NCI-H82 (cell line): Measurements from ENCODE around the gene EYS.

Experiments used
- DNase-seq: peaks from one replicate; lab custom pipeline; 2025; lab: John Stamatoyannopoulos, UW

The EYS gene

DNA sequence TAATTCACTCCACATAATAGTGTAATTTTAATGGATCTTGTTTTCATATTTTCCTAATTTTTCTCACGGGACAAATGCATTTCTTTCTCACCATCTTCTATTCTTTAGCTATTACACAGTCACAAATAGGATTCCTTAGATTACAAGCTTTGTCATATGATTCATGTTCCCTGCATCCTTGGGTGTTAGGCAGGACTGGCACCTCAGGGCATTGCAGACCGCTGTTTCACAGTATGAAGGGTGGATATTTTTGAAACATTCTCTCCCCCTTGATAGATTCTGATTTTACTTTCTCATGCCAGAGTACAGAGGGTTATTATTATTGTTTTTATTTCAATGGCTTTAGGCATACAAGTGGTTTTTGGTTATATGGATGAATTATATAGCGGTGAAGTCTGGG, 1469.0 kb downstream of the EYS start:
- DNase-seq: no peak

DNA sequence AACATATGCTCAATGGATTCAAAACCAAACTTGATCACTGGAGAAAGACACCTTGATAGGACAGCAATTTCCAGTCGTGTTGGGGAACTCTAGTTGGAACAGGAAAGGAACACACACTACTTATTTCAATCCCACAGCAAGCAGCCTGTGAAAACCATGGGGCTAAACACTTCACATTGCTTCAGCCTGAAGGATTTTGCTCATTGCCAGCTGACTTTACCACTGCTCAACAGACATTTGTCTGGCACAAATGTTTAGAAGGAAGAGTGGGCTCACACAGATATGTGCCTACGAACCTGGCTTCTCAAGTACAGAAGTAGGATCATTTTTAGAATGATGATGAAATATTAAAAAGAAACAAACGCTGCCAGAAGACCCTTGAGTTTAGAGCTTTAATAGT, 1473.3 kb downstream of the EYS start:
- peak; percentile 27 for DNase-seq

DNA sequence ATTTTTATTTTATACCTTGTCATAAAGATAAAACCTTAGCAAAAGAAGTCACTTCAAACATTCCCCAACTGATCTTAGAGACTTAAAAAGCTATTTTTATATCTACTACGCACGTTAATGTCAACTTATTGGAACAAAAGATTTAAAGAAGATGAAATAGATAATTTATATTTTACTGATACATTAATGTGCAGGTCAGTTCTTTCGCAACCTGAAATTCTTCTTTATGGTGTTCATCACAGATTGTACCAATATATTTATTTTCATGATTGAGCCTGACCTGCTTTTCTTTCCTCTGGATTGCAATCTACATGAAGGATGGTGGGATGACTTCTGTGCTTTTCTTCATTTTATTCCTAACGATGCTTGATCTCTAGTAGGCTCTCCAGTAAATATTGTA, 1475.1 kb downstream of the EYS start:
- no peak for DNase-seq

DNA sequence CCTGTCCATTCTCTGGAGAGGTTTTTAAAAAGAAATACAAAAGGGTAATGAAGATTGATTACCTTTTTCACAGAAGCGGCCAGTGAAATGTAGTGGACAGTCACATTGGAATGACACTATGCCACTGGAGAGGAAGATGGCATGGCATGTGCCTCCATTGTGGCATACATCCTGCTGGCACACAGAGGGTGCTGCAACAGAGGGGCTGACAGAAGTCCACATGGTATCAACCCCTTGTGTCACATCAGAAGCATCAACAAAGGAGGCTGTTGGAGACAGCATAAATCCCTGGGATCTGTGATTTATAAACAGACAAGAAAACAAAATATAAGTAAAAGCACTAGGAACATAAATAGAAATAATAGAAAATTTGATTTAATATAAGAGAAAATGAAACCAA, 1476.5 kb downstream of the EYS start:
- peak; percentile 54 for DNase-seq

DNA sequence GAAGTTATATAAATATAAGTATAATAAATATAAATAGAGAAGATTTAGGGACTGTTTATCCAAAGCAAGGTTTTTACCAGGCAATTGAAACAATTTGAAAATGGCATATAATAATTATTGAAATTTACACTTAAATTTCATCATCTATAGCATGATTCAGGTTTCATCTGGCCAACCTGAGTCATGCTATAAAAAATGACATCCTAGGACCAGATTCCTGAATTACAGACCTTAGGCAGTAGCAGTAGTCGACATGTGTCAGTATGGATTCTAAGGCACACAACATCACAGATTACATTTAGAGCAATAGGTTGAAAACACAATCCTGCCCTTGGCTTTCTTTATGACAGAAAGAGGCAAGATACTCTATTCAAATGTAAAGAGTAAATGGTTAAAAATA, 1479.2 kb downstream of the EYS start:
- peak; percentile 14 for DNase-seq

DNA sequence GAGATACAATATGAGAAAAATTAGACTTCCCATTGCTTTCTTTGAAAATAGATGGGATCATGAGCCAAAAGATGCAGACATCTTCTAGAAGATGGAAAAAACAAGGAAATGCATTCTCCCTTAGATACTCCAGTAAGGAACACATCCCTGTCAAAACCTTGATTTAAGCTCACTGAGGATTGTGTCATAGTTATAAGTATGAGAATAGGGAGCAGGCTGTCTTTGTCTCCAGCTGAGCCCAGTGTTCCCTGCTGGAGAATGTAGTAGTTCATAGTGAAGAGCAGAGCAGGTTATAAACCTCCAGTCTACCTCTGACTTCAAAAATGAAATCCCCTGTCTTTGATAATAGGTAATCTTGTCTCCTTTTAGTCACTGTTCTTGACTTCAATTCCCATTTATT, 1481.5 kb downstream of the EYS start:
- peak; percentile 70 for DNase-seq

DNA sequence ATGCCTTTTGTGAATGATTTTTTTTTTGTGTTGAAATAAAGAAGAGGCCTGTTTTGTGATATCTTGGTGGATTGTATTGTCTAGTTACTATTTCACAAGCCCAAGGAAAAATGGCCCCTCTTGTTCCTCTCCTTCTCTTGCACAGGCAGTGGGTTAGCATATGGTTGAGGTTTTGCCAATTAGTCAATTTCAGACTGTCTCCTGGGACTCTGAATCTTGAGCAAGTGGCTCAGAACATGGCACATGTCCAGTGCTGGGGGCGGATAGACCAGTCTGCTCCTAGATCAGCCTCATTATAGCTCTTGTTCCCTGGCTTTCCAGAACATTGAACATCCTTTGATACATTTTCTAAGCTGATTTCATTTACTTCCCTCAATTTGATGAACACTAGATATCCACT, 1482.2 kb downstream of the EYS start:
- DNase-seq: peak; percentile 85

DNA sequence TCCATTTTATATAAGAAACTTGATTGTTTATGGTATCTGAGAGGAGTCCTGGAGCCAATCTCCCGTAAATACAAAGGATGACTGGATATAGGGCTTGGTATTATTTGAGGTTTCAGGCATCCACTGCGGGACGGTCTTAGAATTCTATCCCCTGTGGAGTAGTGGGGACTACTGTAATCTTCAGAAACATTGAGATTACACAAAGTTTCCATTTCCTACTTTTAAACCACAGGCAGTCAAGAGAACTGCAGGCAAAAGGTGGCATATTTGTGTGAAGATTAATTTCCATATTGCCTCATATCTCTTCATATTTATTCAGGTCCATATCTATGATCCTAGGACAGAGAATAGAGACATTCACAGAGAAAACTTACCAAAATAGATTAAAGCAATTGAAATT, 1485.2 kb downstream of the EYS start:
- DNase-seq: no peak

DNA sequence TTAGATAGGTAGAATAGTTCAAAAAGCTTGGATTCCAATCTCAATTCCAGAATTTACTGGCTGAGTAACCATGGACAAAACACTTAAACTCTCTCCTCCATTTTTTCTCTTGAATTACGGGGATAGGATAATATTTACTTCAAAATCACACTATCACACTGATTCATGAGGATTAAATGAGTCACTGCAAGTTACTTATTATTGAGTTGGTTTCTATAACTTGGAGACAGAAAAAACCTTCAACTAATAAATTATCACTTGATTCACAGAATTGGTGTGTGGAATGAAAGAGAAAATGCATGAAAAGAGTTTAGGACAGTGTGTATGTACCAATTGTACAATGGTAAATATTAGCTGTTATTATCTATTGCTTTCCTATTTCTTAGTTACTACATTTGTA, 1486.2 kb downstream of the EYS start:
- no peak for DNase-seq

DNA sequence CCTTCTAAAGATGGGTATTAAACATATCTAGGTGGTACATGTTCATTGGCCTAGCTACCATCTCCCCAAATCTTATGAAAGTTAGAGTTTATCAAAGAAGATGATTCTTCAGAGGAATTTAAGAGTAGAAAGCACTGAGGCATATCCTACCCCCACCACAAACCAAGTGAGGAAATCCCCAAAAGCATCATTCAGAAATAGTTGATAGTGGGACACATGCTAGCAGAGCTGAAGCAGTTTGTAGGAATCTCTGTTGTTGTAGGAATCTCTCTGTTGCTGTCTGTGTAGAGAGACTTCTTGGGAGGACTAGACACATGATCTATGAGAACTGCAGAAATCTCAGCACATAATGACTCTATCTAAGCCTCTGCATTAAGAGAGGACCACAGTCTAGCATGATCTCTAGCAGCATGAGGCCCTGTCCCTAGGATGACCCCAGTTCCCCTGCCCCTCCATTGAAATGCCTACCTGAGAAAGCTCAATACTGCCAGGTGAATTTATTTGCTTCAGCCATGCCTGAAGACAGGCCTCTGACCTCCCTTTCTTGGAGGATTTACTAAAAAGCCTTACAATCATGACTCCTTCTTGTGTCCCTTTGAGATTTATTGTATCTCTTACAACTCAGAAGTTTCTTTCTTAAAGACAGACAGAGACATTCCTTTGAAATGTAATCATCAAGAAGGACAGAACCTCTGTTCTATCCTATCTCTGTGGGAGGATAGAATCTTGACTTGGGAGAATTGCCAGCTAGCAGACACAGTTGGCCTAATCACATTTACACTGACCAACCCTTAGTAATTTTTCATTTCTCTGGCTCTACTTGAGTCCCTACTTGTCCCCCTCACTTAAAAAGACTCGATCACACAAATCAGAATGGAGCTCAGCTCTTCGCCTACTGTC, 1489.1 kb downstream of the EYS start:
- DNase-seq: no peak

DNA sequence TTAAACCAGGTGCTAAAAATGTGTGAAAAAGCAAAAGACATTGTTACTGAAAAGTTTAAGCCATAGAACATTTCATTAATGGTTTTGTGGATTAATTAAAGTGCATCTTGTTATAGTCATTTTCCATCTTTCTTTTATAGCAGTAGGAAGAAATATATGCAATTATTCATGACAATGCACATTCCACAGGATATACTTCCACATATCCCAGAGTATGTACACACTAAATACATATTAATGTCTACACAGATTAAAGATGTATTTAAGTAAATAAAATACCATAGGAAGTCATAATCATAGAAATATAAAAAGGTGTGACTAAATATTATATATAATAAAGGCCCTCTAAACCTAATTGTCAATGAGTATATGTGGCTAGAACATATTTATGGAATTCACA, 1492.7 kb downstream of the EYS start:
- no peak for DNase-seq

DNA sequence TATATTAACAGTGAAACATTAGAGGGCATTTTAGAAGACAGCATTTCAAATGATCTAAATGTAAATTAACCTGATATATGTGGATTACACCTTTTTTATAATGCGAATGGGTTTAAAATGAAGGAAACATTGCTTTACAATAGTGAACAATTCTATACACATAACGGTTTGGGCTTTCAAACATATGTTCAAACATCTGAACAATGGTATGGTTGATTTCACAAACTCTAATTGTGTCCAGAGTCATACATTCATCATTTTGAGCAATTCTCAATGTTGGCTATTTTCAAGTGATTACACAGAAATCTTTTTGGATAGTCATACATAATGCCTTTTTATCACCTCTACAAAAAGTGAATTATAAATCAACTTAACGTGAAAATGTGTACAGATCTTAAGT, 1493.3 kb downstream of the EYS start:
- DNase-seq: no peak

DNA sequence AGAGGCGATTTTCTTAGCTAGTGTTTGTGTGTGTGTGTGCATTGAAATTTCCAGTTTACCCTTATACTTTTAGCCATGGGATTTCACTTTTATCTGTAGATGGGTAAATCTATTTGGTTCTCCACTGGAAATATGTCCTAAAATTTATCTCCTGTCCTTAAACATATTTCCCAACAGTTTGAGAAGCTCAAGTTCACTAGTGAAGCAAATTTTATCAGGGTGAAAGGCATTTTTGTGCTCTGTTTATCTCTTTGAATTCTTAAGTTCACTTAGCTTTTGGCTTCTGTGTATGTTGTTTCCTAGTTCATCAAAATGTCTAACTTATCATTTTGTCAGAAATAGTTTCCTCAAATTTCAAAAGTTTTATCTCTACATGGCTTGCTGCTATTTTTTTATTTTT, 1509.8 kb downstream of the EYS start:
- DNase-seq: no peak

DNA sequence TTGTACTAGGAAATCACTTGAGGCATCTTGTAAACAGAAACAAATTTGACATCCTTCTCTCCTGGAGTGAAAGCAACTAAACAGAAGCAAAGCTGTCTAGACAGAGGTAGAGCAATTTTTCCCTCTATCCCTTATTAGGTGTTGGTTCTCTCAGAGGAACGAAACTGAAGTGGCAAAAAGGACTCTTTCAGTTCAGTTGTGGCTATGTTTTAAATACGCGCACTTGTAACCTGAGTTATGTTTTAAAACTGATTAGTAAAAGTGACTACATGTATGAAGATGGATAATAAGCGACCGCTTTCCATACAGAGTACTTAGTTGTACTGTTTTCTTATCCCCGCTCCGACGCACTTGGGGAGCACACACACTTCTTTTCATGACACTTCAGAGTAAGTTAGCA, 1520.4 kb downstream of the EYS start:
- DNase-seq: no peak

DNA sequence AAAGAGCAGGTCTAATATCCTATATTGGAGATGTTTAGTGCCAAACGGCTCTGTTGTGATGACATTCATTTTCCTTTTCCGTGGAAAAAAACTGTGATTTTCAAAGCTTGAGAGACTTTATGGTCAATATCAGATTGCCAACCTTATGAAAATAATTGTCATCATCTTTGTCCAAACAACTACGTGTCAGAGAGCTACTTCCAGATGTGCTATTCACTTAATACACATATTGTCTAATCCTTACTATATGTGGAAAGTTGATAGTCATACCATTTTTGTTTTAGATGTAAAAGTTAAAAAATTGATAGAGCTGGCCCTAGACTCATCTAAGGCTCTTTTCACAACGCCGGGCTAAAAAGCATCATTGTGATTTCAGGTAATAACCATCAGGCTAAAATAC, 1521.4 kb downstream of the EYS start:
- no peak for DNase-seq

DNA sequence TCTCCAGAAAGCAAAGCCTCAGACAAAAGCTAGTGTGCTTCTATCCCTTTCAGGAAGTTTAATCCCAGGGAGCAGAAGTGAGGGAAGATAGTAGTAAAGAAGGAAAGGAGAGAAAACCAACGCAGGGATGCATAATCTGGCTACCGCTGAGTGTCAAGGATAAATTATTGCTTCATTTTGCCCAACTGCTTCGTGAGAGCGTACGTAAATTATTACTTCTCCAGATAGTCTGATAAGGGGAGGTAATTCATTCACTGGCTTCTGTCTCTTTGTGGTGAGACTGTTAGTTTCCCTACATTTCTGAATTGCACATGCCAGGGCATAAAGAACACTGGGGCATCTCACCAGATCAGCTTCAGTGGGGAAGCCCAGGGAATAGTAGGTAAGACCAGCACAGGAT, 1531.7 kb downstream of the EYS start:
- DNase-seq: no peak

DNA sequence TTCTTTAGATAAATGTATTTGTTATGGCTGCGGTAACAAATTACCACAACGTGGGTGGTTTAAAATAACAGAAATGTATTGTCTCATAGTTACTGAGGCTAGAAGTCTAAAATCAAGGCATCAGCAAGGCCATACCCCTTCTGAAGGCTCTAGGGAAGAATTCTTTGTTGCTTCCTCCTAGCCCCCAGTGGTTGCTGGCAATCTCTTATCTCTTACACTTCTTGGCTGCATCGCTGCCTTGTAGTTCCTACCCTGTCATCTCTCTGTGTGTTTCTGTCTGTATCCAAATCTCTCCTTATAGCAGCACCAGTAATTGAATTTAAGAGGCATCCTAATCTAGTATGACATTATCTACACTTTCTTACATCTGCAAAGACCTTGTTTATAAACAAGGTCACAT, 1536.7 kb downstream of the EYS start:
- no peak for DNase-seq

DNA sequence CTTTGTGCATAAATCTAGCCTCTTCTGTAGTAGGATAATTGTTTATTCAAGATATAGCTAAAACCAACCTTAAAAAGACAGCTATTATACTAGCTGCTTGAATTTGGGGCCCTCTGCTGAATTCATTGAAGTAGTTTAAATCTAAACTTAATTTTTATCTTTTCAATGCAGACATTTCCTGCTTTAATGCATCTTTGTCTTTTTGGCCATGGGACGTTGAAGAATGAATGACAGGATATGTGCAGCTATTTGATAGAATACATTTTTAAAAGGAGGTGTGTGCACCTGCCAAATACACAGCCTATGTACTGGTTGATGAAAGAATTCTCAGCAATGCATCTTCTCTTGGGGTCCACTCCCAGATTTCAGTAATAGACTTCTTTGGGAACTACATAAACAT, 1546.5 kb downstream of the EYS start:
- no peak for DNase-seq

DNA sequence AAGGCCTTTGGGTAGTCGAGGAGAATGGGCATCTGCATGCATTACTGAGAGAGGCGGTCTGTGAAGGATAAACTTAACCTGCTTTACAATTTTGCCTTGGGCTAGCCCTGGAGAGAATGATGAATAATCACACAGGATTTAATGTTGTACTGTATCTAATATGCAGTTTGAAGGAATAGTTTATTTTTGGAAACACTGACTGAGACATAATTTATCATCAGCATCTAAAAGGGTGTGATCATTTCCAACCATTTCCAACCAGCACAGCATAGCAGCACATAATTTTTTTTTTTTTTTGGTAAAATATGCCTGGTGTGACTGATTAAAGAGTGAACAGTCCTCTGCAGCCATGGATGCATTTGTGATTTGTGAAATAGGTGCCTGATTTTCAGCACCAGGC, 1552.0 kb downstream of the EYS start:
- no peak for DNase-seq

DNA sequence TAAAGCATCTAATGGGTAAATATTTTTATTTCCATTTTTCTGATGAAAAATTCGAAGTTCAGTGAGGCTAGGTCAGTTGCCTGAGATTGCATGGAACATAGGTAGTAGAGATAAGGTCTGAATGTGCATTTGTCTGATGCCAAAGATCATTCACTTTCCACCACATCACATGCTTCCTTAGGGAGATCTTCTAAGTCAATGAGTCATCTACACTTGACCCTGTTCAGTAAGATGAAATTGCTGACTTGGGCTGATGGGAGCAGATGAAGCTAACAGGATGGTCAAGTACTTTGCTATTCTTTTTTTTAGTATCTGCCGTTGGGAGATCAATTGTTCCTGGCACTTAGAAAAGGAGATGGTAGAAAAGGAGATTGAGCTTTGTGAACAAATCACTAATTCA, 1560.2 kb downstream of the EYS start:
- no peak for DNase-seq

DNA sequence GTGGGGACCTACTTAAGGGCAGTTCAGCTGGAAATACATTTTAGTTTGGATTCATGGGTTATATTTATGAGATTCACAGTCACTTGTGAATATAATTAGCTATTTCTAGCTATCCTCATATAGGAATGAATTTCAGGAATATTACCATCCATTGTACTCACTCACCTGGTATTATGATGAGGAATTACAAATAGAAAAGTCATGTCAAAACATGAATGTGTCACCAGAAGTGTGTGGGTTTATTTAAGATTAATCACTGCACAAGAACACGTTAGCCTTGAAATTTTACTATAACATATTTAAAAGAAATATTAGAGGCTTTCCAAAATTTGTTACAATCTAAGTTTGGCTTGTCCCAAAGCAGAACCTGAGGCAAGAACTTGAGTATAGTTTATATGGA, 1560.9 kb downstream of the EYS start:
- DNase-seq: no peak

DNA sequence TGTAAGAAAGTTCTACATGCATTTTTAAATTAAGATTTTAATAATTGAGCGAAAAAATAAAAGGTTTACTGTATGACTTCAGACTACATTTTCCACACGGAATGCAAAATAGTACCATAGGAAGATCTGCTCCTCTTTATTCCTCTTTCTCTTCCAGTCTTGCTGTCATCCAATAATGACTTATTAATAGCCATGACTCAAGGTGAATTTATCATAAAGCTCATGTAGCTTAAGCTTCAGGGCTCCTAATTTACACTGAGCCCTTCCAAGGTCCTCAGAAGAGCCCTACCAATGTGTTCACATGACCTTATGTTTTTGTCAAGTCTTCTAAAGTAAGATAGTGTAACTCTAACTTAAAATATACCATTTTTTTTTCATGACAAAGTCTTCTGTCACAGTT, 1561.4 kb downstream of the EYS start:
- no peak for DNase-seq

DNA sequence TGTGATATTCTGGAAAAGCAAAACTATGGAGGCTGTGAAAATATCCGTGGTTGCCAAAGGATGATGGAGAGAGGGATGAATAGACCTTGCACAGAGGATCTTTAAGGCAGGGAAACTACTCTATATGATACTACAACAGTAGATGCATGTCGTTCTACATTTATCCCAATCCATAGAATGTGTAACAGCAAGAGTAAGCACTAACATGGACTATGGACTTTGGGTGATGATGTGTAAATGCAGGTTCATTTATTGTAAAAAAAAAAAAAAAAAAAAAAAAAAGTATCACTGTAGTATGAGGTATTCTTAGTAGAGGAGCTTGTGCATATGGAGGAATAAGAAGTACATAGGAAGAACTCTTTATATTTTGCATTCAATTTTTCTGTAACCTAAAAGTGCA, 1563.9 kb downstream of the EYS start:
- no peak for DNase-seq

DNA sequence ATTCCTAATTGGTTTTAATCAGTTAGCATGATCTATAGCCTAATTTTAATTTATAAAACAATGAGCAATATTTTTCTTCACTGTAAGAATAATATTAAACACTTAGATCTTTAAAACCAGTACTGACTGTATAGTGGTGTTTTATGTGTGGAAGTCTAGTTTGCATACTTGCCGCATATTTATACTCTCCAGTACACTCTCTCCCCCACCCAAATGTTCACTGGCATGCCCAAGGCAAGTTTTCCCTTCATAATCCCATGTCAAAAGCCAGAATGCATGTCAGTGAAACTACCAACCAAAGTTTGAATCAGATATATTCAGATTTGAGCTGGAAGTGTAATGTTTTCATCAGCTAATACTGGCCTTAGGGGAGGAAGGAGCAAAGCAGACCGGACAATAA, 1565.3 kb downstream of the EYS start:
- no peak for DNase-seq
